PC-3 (cell line): Measurements from ENCODE around the gene PWWP2B. TPM values are rescaled to one million over a fixed set of nuclear protein-coding genes. Genes with fewer than 3 reads are reported as not detected.
"Not testable (repeated sequence)": the region's sequence is repeated elsewhere in the genome, so short reads cannot be mapped to it uniquely, and the experiment has no call there.

Source experiments
- ATAC-seq: fragments of 200-7000 bp; cut with Tn5 transposase; 2 replicates; pipeline ENCODE4 v1.9.1; 2020; ENCODE audit warnings: mild to moderate bottlenecking, moderate library complexity
- BruUV-seq: library from RNA; stranded (reverse); fragments of 400-500 nt; replicated peaks from 2 replicates; lab custom pipeline; 2021; lab: Mats Ljungman, UMichigan
- CTCF ChIA-PET: fragments of 300-600 bp; sonication (Branson Sonifier 250); formaldehyde crosslinking; loops from one replicate; lab custom pipeline; 2022; ENCODE audit warnings: antibody characterized with exemption; lab: Charles Lee
- POLR2A ChIA-PET: fragments of 300-600 bp; sonication (Branson Sonifier 250); formaldehyde crosslinking; loops from one replicate; lab custom pipeline; 2022; ENCODE audit warnings: antibody characterized with exemption; ENCODE audit not compliant: unreplicated experiment; lab: Charles Lee
- DNase-seq: peaks from one replicate; pipeline ENCODE4 v3.0.0-alpha.2; 2015
- H2AFZ ChIP-seq: fragments of 300-600 bp; sonication (generic); 2 replicates; pipeline ENCODE4 v1.6.0; 2016; ENCODE audit warnings: antibody characterized with exemption, low read length
- H3F3A ChIP-seq: fragments of 300-600 bp; sonication (generic); one replicate; pipeline ENCODE4 v1.6.0; 2017; ENCODE audit warnings: antibody characterized with exemption, low read length, control low read depth, mild to moderate bottlenecking; ENCODE audit not compliant: unreplicated experiment
- H3K27ac ChIP-seq: fragments of 300-600 bp; sonication (generic); 2 replicates; pipeline ENCODE4 v1.5.1; 2016; ENCODE audit warnings: mild to moderate bottlenecking, low read length
- H3K27me3 ChIP-seq: fragments of 300-600 bp; sonication (generic); 2 replicates; pipeline ENCODE4 v1.6.1; 2016; ENCODE audit warnings: low read length, mixed read lengths
- H3K36me3 ChIP-seq: fragments of 300-600 bp; sonication (generic); 2 replicates; pipeline ENCODE4 v1.6.1; 2016; ENCODE audit warnings: low read depth, mixed run types, low read length, mixed read lengths
- H3K4me1 ChIP-seq: fragments of 300-600 bp; sonication (generic); 2 replicates; pipeline ENCODE4 v1.5.1; 2016; ENCODE audit warnings: low read length; ENCODE audit not compliant: insufficient read depth
- H3K4me2 ChIP-seq: fragments of 300-600 bp; sonication (generic); 2 replicates; pipeline ENCODE4 v1.6.0; 2016; ENCODE audit warnings: low read length
- H3K4me3 ChIP-seq: fragments of 300-600 bp; sonication (generic); 2 replicates; pipeline ENCODE4 v1.5.1; 2016; ENCODE audit warnings: mild to moderate bottlenecking, low read length, mixed read lengths
- H3K79me2 ChIP-seq: fragments of 300-600 bp; sonication (generic); 2 replicates; pipeline ENCODE4 v1.6.1; 2017; ENCODE audit warnings: low read length, mixed read lengths
- H3K9ac ChIP-seq: fragments of 300-600 bp; sonication (generic); 2 replicates; pipeline ENCODE4 v1.6.0; 2016; ENCODE audit warnings: mild to moderate bottlenecking, low read length
- H3K9me2 ChIP-seq: fragments of 300-600 bp; sonication (generic); replicated peaks from 2 replicates; pipeline ENCODE4 v1.6.1; 2016; ENCODE audit warnings: mixed run types, low read length, mixed read lengths
- H3K9me3 ChIP-seq: fragments of 300-600 bp; sonication (generic); 2 replicates; pipeline ENCODE4 v1.6.1; 2016; ENCODE audit warnings: low read length, mixed read lengths
- H4K20me1 ChIP-seq: fragments of 300-600 bp; sonication (generic); 2 replicates; pipeline ENCODE4 v1.6.1; 2016; ENCODE audit warnings: low read length, mixed read lengths
- EZH2 ChIP-seq: fragments of 300-600 bp; sonication (generic); IDR thresholded peaks from one replicate; pipeline ENCODE4 v1.6.1; 2017; ENCODE audit warnings: antibody characterized with exemption, mild to moderate bottlenecking, low read length; ENCODE audit not compliant: unreplicated experiment
- EZH2phosphoT487 ChIP-seq: fragments of 300-600 bp; sonication (generic); IDR thresholded peaks from 2 replicates; pipeline ENCODE4 v1.6.1; 2018; ENCODE audit warnings: mild to moderate bottlenecking, antibody characterized with exemption, low read length, borderline replicate concordance
- intact Hi-C: fragments of 100-400 bp; cut with micrococcal nuclease; formaldehyde crosslinking; loops from 2 replicates; pipeline ENCODE4 v1.9.0; 2023
- total RNA-seq: library from RNA; depleted of rRNA; stranded (reverse); fragments of >200 nt; gene quantifications from 2 replicates; pipeline ENCODE4 v1.2.3, GENCODE V29; 2014
- TF ChIP-seq, protein P1 (sequence below): fragments of 300-600 bp; sonication (generic); conservative IDR thresholded peaks from 2 replicates; pipeline ENCODE4 v1.5.1; 2017; ENCODE audit warnings: antibody characterized with exemption, low read depth, mild to moderate bottlenecking, low read length

PWWP2B gene
- total RNA-seq, 1 experiment from 2014 or later = 24.5 TPM

DNA sequence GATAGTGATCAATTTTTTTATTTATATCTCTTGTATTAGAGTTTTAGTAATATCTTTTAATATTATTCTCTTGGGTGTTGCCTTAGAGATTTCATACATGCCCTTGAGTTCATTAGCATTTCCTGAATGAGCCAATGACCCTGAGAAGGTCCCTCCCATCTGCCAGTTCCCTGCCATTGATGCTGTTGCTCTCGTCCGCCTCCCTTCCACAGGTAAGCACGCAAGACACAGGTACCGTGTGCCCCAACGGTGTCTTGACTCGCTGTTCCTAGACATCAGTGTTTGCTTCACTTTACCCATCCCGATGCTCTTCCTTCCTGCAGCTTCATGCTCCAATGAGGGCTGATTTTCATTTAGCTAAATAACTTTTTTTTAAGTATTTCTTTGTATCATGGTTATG, 19.7 kb upstream of the PWWP2B start:
- CTCF ChIA-PET = no interaction called here
- ATAC-seq = no peak
- Histone ChIP-seq H3K9me3 (no peaks in the 10 kb centered on the region), H3K4me2 (no peak overlapping the region), H4K20me1 (no peaks in the 10 kb centered on the region), H3K27ac (no peak overlapping the region), H3F3A (no peaks in the 10 kb centered on the region), H3K9me2 (no peaks in the 10 kb centered on the region), H3K4me3 (no peak overlapping the region), H3K79me2 (no peaks in the 10 kb centered on the region), H2AFZ (no peak overlapping the region), H3K27me3 (no peaks in the 10 kb centered on the region), H3K4me1 (no peaks in the 10 kb centered on the region), H3K36me3 (no peaks in the 10 kb centered on the region), H3K9ac (no peak overlapping the region)
- BruUV-seq = no TSS peak
- no peak for DNase-seq
- TF ChIP-seq EZH2phosphoT487 = no peak
- TF ChIP-seq, protein P1, sequence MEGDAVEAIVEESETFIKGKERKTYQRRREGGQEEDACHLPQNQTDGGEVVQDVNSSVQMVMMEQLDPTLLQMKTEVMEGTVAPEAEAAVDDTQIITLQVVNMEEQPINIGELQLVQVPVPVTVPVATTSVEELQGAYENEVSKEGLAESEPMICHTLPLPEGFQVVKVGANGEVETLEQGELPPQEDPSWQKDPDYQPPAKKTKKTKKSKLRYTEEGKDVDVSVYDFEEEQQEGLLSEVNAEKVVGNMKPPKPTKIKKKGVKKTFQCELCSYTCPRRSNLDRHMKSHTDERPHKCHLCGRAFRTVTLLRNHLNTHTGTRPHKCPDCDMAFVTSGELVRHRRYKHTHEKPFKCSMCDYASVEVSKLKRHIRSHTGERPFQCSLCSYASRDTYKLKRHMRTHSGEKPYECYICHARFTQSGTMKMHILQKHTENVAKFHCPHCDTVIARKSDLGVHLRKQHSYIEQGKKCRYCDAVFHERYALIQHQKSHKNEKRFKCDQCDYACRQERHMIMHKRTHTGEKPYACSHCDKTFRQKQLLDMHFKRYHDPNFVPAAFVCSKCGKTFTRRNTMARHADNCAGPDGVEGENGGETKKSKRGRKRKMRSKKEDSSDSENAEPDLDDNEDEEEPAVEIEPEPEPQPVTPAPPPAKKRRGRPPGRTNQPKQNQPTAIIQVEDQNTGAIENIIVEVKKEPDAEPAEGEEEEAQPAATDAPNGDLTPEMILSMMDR = no peak
- TF ChIP-seq EZH2 = no peak
- intact Hi-C loops = no loop called here
- POLR2A ChIA-PET = no interaction called here

GRCh38 chr10:132379026-132379425, 18.0 kb upstream of the PWWP2B start:
- H3F3A ChIP-seq, H3K9me2 ChIP-seq, ATAC-seq, H4K20me1 ChIP-seq, H3K27me3 ChIP-seq, H3K4me3 ChIP-seq, H3K4me2 ChIP-seq, H3K4me1 ChIP-seq, BruUV-seq, H2AFZ ChIP-seq, H3K79me2 ChIP-seq, H3K9ac ChIP-seq, H3K9me3 ChIP-seq, DNase-seq, POLR2A ChIA-PET, H3K36me3 ChIP-seq, H3K27ac ChIP-seq, intact Hi-C loops, CTCF ChIA-PET: not testable (repeated sequence)

- H3F3A ChIP-seq, H3K9me2 ChIP-seq, H3K9ac ChIP-seq, intact Hi-C loops, H3K4me1 ChIP-seq, CTCF ChIA-PET, DNase-seq, H3K79me2 ChIP-seq, H4K20me1 ChIP-seq, H3K4me3 ChIP-seq, POLR2A ChIA-PET, H3K4me2 ChIP-seq, ATAC-seq, H3K36me3 ChIP-seq, H3K27ac ChIP-seq, BruUV-seq, H2AFZ ChIP-seq, H3K27me3 ChIP-seq, H3K9me3 ChIP-seq: not testable (repeated sequence)
Observed at GRCh38 chr10:132380986-132381385, 16.0 kb upstream of the PWWP2B start.

GRCh38 chr10:132381741-132382140, 15.3 kb upstream of the PWWP2B start:
- Histone ChIP-seq H3K4me2 (no peak overlapping the region), H3K4me3 (no peak overlapping the region), H3F3A (no peaks in the 10 kb centered on the region), H3K27ac (no peak overlapping the region), H3K9me3 (no peaks in the 10 kb centered on the region), H3K9me2 (no peaks in the 10 kb centered on the region), H3K79me2 (no peaks in the 10 kb centered on the region), H3K4me1 (no peaks in the 10 kb centered on the region), H2AFZ (no peak overlapping the region), H3K9ac (no peak overlapping the region), H4K20me1 (no peaks in the 10 kb centered on the region), H3K27me3 (no peaks in the 10 kb centered on the region), H3K36me3 (no peaks in the 10 kb centered on the region)
- intact Hi-C loops = no loop called here
- no peak for TF ChIP-seq EZH2phosphoT487
- ChIA-PET POLR2A (no interaction called here), CTCF (no interaction called here)
- ATAC-seq (no peak), DNase-seq (no peak)
- no TSS peak for BruUV-seq
